ENCODE data around the gene ACADVL. TPM values are rescaled to one million over a fixed set of nuclear protein-coding genes. Genes with fewer than 3 reads are reported as not detected.

The ACADVL gene
- total RNA-seq, 4 donors from 2014 or later: 453 to 742 (median 464) TPM

GRCh38 chr17:7235693-7236665 is 16.2 kb downstream of the ACADVL start:
- 83 to 86% methylated on average over 14 to 15 of the region's 22 CpGs for WGBS, 2 donors
- TF ChIP-seq, protein P1, sequence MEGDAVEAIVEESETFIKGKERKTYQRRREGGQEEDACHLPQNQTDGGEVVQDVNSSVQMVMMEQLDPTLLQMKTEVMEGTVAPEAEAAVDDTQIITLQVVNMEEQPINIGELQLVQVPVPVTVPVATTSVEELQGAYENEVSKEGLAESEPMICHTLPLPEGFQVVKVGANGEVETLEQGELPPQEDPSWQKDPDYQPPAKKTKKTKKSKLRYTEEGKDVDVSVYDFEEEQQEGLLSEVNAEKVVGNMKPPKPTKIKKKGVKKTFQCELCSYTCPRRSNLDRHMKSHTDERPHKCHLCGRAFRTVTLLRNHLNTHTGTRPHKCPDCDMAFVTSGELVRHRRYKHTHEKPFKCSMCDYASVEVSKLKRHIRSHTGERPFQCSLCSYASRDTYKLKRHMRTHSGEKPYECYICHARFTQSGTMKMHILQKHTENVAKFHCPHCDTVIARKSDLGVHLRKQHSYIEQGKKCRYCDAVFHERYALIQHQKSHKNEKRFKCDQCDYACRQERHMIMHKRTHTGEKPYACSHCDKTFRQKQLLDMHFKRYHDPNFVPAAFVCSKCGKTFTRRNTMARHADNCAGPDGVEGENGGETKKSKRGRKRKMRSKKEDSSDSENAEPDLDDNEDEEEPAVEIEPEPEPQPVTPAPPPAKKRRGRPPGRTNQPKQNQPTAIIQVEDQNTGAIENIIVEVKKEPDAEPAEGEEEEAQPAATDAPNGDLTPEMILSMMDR (IDR thresholded peaks at IDR 0.05): no peak
- TF ChIP-seq POLR2A (IDR thresholded peaks at IDR 0.05): no peak
- intact Hi-C loops (cut with DNase I): no loop called here
- no peak for DNase-seq
- no peaks in the 10 kb centered on the region for H3K9me3 ChIP-seq
- H3K27ac ChIP-seq: peak overlapping the region; percentile 92 to 97 (median 94)
- H3K4me1 ChIP-seq: peaks cover 43 to 77% (median 53%) of the 10 kb centered on the region in 3 donors
- peaks cover 12 to 34% (median 13%) of the 10 kb centered on the region in 3 donors for H3K36me3 ChIP-seq
- no peak overlapping the region for H3K4me3 ChIP-seq
- H3K27me3 ChIP-seq: no peaks in the 10 kb centered on the region

DNA sequence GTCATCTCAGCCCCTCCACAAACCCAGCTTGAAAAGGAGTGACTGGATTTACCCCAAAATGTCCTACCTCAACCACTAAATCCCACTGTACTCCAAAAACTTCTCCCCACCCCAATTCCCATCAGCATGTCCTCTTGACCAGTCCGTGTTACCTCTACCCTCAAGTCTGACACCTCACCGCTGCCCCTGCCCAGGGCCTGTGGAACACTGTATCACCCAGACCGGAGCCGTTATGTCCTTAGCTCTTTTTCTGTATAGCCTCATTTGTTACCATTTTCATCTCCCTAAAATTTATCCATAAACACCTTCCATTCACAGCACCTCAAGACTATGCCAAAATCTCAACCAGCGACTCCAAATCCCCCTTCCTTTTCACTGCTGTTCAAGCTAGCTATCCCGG is 17.1 kb downstream of the ACADVL start:
- peak overlapping the region in 1 of 4 donors; percentile 97 for H3K4me3 ChIP-seq
- peak overlapping the region; percentile 97 to 98 (median 98) for H3K27ac ChIP-seq
- intact Hi-C loops (cut with DNase I): no loop called here
- peaks cover 12 to 37% (median 14%) of the 10 kb centered on the region in 3 donors for H3K36me3 ChIP-seq
- TF ChIP-seq POLR2A (IDR thresholded peaks at IDR 0.05): no peak
- TF ChIP-seq, protein P1 (IDR thresholded peaks at IDR 0.05): no peak
- peaks cover 49 to 76% (median 55%) of the 10 kb centered on the region in 3 donors for H3K4me1 ChIP-seq
- H3K9me3 ChIP-seq: no peaks in the 10 kb centered on the region
- DNase-seq: no peak
- 84 to 86% methylated on average over 6 of the region's 6 CpGs for WGBS, 2 donors
- no peaks in the 10 kb centered on the region for H3K27me3 ChIP-seq

- no peak for DNase-seq
- peaks cover 12 to 37% (median 14%) of the 10 kb centered on the region in 3 donors for H3K36me3 ChIP-seq
- no peaks in the 10 kb centered on the region for H3K9me3 ChIP-seq
- peak overlapping the region; percentile 97 to 99 (median 99) for H3K4me3 ChIP-seq
- 19 to 60% methylated on average over 2 to 5 of the region's 6 CpGs for WGBS, 2 donors
- intact Hi-C loops (cut with DNase I): no loop called here
- H3K4me1 ChIP-seq: peaks cover 48 to 71% (median 52%) of the 10 kb centered on the region in 3 donors
- peak overlapping the region; percentile 97 to 98 (median 98) for H3K27ac ChIP-seq
- no peak for TF ChIP-seq POLR2A (IDR thresholded peaks at IDR 0.05)
- TF ChIP-seq, protein P1 (IDR thresholded peaks at IDR 0.05): no peak
- no peaks in the 10 kb centered on the region for H3K27me3 ChIP-seq
Measured at GRCh38 chr17:7237266-7237760, 17.6 kb downstream of the ACADVL start.

DNA sequence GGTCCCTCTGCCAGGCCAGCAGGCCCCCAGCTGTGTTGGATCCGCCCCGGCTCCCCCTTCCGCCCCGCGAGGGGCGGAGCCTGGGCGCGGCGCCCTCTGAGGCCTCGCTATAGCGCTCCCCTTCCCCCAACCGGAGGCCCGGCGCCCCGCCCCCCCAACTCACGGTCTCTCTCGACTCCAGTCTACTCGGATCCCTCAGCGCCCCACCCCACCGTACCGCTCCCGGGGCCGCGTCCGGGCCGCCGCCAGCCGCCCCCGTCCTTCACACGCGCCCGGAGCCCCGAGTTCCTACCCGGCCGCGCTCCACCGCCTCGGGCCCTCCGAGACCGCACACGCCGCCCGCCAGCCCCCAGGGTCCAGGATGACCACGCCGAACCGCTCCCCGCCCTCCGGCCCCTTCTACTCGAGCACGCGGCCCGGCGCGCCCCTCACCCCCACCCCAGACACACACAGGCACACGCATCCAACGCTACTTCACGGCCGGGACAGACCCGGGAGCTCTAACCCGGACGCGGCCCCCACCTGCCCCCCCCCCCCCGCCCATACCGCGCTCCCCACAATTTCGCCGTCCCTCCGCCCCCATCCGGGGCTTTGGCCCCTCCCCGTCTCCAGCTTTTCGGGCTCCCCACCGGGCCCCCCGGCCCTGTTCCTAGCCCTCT is 18.2 kb downstream of the ACADVL start:
- H3K27ac ChIP-seq: peak overlapping the region; percentile 97 to 98 (median 98)
- whole genome bisulfite sequencing, 2 donors: 0 to 1% methylated on average over 5 to 10 of the region's 73 CpGs
- H3K4me3 ChIP-seq: peak overlapping the region; percentile 97 to 99 (median 99)
- DNase-seq: no peak
- no peaks in the 10 kb centered on the region for H3K27me3 ChIP-seq
- peaks cover 12 to 37% (median 14%) of the 10 kb centered on the region in 3 donors for H3K36me3 ChIP-seq
- TF ChIP-seq, protein P1 (IDR thresholded peaks at IDR 0.05): no peak
- peak in 1 of 4 donors; percentile 42 for TF ChIP-seq POLR2A (IDR thresholded peaks at IDR 0.05)
- H3K9me3 ChIP-seq: no peaks in the 10 kb centered on the region
- intact Hi-C loops (cut with DNase I): no loop called here
- H3K4me1 ChIP-seq: peaks cover 44 to 66% (median 46%) of the 10 kb centered on the region in 3 donors

Measured in esophagus squamous epithelium (tissue), 5 donors.